CD4-positive, alpha-beta memory T cell (primary cell): Measurements from ENCODE around the gene TPI1. TPM values are rescaled to one million over a fixed set of nuclear protein-coding genes. Genes with fewer than 3 reads are reported as not detected.
"Not testable (repeated sequence)": the region's sequence is repeated elsewhere in the genome, so short reads cannot be mapped to it uniquely, and the experiment has no call there.

Source experiments
- CTCF ChIA-PET: fragments of 350-600 bp; sonication (Branson Sonifier 250); formaldehyde crosslinking; loops from one replicate; lab custom pipeline; 2021; ENCODE audit warnings: inconsistent platforms; ENCODE audit not compliant: partially characterized antibody; lab: Charles Lee
- POLR2A ChIA-PET: fragments of 350-600 bp; sonication (Branson Sonifier 250); formaldehyde crosslinking; loops from one replicate; lab custom pipeline; 2021; ENCODE audit not compliant: partially characterized antibody; lab: Charles Lee
- DNase-seq, 5 donors: peaks; one replicate each; pipeline versions ENCODE4 v3.0.0 to v3.0.0-alpha.2; 2020 to 2022; ENCODE audit warnings: mixed read lengths in 1 of 5
- H3K27ac ChIP-seq: one replicate; pipeline ENCODE4 v1.7.0; 2013; ENCODE audit warnings: low read depth, low read length
- H3K27me3 ChIP-seq: 2 replicates; pipeline ENCODE4 v1.7.0; 2013; ENCODE audit warnings: mild to moderate bottlenecking, low read length, moderate library complexity; ENCODE audit not compliant: insufficient read depth
- H3K36me3 ChIP-seq: 2 replicates; pipeline ENCODE4 v1.7.0; 2013; ENCODE audit warnings: mild to moderate bottlenecking, low read length, moderate library complexity; ENCODE audit not compliant: insufficient read depth
- H3K4me1 ChIP-seq: 2 replicates; pipeline ENCODE4 v1.7.0; 2013; ENCODE audit warnings: mild to moderate bottlenecking, low read length, moderate library complexity; ENCODE audit not compliant: insufficient read depth
- H3K4me3 ChIP-seq, 2 donors: one replicate each; pipeline ENCODE4 v1.7.0; 2013; ENCODE audit warnings: low read length in 2 of 2, mild to moderate bottlenecking in 1 of 2
- H3K9me3 ChIP-seq, 2 donors: one replicate each; pipeline ENCODE4 v1.7.0; 2013; ENCODE audit warnings: low read length in 2 of 2, control low read depth in 1 of 2; ENCODE audit not compliant: control insufficient read depth in 1 of 2
- H3K27ac Mint-ChIP-seq, 7 donors: one replicate each; pipeline ENCODE4 v1.8.0; 2020 to 2021; ENCODE audit warnings: mixed read lengths in 7 of 7, mild to moderate bottlenecking in 6 of 7, inconsistent platforms in 3 of 7, moderate library complexity in 3 of 7
- H3K27me3 Mint-ChIP-seq, 2 donors: one replicate each; pipeline ENCODE4 v1.8.0; 2020 to 2021; ENCODE audit warnings: mixed read lengths in 2 of 2
- H3K36me3 Mint-ChIP-seq, 2 donors: one replicate each; pipeline ENCODE4 v1.8.0; 2020 to 2021; ENCODE audit warnings: mixed read lengths in 2 of 2, inconsistent platforms in 1 of 2, mild to moderate bottlenecking in 1 of 2
- H3K4me1 Mint-ChIP-seq, 4 donors: one replicate each; pipeline ENCODE4 v1.8.0; 2020 to 2021; ENCODE audit warnings: mixed read lengths in 4 of 4, mild to moderate bottlenecking in 1 of 4
- H3K4me3 Mint-ChIP-seq, 8 donors: one replicate each; pipeline ENCODE4 v1.8.0; 2020 to 2021; ENCODE audit warnings: mixed read lengths in 8 of 8, mild to moderate bottlenecking in 7 of 8, moderate library complexity in 6 of 8, inconsistent platforms in 3 of 8
- H3K9me3 Mint-ChIP-seq, 8 donors: one replicate each; pipeline ENCODE4 v1.8.0; 2020 to 2021; ENCODE audit warnings: mixed read lengths in 8 of 8, mild to moderate bottlenecking in 5 of 8, inconsistent platforms in 3 of 8, moderate library complexity in 1 of 8
- intact Hi-C: fragments of 100-400 bp; cut with micrococcal nuclease; formaldehyde crosslinking; loops from one replicate; pipeline ENCODE4 v1.15.1; 2023
- polyA plus RNA-seq, 2 donors: library from polyadenylated mRNA; unstranded; fragments of 300-500 nt; fragmentation: Illumina TruSeq; gene quantifications; one replicate each; pipeline ENCODE4 v1.2.3, GENCODE V29; 2021
- total RNA-seq, 2 experiments: library from RNA; stranded (reverse); gene quantifications; one replicate each; pipeline ENCODE4 v1.2.3, GENCODE V29; 2021

Gene TPI1
- total and polyA plus RNA-seq, 4 experiments from 2014 or later = 155 to 777 (median 368) TPM

DNA sequence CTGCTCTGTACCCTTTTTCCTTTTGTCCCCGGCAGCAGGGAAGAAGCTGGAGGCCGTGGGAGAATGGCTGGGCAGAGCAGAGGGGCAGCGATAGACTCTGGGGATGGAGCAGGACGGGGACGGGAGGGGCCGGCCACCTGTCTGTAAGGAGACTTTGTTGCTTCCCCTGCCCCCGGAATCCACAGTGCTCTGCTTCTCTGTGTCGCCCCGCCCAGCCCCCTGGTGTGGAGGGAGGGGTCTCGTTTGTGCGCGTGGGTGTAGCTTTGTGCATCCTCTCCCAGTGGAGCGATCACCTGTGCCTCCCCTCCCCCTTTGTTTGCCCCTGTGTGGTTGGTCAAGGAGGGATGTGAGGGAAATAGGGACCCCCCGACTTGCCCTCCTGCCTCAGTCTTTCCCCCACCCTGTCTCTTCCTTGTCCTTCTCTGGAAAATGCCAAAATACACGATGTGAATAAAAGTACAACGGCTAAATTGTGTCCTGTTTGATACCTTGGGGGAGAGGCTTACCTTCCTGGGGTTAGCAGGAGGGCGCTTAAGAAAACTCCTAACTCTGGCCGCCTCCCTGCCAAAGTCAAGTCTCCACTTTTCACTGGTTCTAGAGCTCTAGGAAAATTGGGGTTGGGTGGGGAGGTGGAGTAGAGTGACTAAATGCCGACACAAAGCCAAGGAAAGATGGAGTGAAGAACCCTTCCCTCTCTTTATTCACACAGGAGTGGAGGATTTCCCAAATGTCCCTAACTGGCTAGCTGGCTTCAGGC, 990 bp upstream of the TPI1 start:
- Histone ChIP-seq H3K36me3 (peaks cover 37% of the 10 kb centered on the region), H3K27me3 (no peaks in the 10 kb centered on the region), H3K4me1 (peaks cover 41% of the 10 kb centered on the region), H3K9me3 (no peaks in the 10 kb centered on the region), H3K4me3 (peak overlapping the region in 1 of 2 donors; percentile 67), H3K27ac (peak overlapping the region; percentile 69)
- H3K9me3 Mint-ChIP-seq = no peaks in the 10 kb centered on the region
- POLR2A ChIA-PET = interaction anchor here (0.5 to 11.0 kb wide), 20 partner anchors 12 to 286 kb away, joined by 3 to 270 read pairs (median 4); partner anchors contain the start of genes C12orf57, C1RL, CD4 and CDCA3
- CTCF ChIA-PET = interaction anchor here (1.0 to 9.2 kb wide), 9 partner anchors 12 to 260 kb away, joined by 3 to 151 read pairs (median 6); partner anchors contain the start of genes C12orf57, C1RL, CDCA3 and RNU7-1
- peak overlapping the region; percentile 86 to 96 (median 92) for H3K4me3 Mint-ChIP-seq
- no peak for DNase-seq
- H3K36me3 Mint-ChIP-seq = peaks cover 30 to 70% of the 10 kb centered on the region in 2 donors
- peaks cover 25 to 45% (median 38%) of the 10 kb centered on the region in 4 donors for H3K4me1 Mint-ChIP-seq
- intact Hi-C loops = no loop called here
- H3K27me3 Mint-ChIP-seq = no peaks in the 10 kb centered on the region
- peak overlapping the region in 6 of 7 donors; percentile 57 to 93 (median 87) for H3K27ac Mint-ChIP-seq

DNA sequence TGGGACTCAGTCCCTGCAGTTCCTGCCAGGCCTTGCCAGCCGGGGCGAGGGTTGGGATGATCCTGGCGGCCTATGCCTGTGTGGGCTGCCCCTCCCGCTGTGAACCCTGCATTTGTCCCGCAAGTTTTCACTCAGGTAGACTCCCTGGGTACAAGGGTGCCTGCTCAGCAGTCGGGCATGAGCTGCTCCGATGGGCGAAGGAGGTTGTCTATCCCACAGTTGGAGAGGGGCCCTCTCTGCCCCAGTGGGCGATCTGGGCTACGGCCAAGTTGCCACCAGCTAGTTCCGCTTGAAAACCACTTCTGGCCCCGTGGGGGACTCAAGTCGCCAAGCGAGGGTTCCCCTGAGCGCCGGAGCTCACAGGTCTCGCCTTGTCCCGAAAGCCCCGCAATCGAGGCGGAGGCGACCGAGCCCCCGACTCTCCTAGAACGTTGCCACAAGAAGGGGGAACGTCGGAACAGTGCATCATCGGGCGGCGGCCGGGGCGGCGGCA, 365 bp upstream of the TPI1 start:
- CTCF ChIA-PET = interaction anchor here (1.0 to 9.2 kb wide), 8 partner anchors 14 to 259 kb away, joined by 3 to 151 read pairs (median 6); partner anchors contain the start of genes C12orf57, C1RL, CDCA3 and RNU7-1
- Mint-ChIP-seq H3K4me1 (peaks cover 30 to 52% (median 43%) of the 10 kb centered on the region in 4 donors), H3K4me3 (peak overlapping the region; percentile 86 to 96 (median 92)), H3K27ac (peak overlapping the region; percentile 82 to 94 (median 91)), H3K9me3 (no peaks in the 10 kb centered on the region), H3K27me3 (no peaks in the 10 kb centered on the region), H3K36me3 (peaks cover 24 to 70% of the 10 kb centered on the region in 2 donors)
- intact Hi-C loops = loop anchor here (1.0 kb wide), 3 partner anchors 15 to 103 kb away; partner anchors contain the start of genes EMG1, LRRC23, PHB2 and USP5
- peak overlapping the region; percentile 69 for H3K27ac ChIP-seq
- no peaks in the 10 kb centered on the region for H3K27me3 ChIP-seq
- POLR2A ChIA-PET = interaction anchor here (0.5 to 11.0 kb wide), 28 partner anchors 13 to 287 kb away, joined by 3 to 270 read pairs (median 4); partner anchors contain the start of genes C12orf57, C1RL, CD4 and CDCA3
- peaks cover 33% of the 10 kb centered on the region for H3K36me3 ChIP-seq
- H3K9me3 ChIP-seq = no peaks in the 10 kb centered on the region
- DNase-seq = peak in 2 of 5 donors; percentile 17 to 80
- H3K4me3 ChIP-seq = peak overlapping the region; percentile 36 to 67
- H3K4me1 ChIP-seq = peaks cover 48% of the 10 kb centered on the region

DNA sequence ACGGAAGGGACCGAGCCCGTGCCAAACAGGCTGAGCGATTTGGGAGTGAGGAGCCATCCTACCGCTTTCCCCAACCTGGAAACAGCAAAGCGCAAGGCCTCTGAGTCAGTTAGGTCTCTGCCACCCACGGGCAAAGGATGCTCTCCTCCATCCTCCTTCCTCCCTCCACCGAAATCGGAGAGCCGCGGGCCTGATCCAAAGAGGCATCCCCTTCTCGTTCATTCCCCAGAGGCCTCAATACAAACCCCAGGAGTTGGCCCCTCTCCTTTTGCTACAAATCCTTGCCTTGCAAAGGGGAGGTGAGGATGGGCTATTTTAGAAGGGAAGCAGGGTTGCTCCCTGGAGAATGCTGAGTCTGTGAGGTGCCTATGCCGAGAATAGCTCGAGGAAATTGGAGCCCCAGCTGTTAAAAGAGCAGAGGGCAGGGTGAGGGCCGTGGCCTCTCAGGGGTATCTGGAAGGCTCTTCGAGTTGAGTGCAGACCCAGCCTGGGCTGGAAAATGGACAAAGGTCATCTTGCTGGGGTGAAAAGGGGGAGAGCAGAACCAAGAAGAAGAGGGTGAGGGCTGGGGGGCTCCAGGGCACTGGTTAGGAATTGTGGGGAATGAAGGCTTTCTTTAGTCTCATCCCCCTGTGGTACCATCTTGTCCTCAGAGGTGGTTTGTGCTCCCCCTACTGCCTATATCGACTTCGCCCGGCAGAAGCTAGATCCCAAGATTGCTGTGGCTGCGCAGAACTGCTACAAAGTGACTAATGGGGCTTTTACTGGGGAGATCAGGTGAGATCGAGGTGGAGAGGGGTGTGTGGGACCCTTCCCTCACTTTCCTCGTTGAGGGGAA, 1.1 kb downstream of the TPI1 start:
- POLR2A ChIA-PET = interaction anchor here (0.7 to 11.0 kb wide), 26 partner anchors 9 to 240 kb away, joined by 3 to 270 read pairs (median 9); partner anchors contain the start of genes C12orf57, C1RL, CDCA3 and COPS7A
- intact Hi-C loops = loop anchor here (1.0 kb wide), 6 partner anchors 70 to 245 kb away; partner anchors contain the start of genes C12orf57, C1R and LPCAT3
- H3K36me3 Mint-ChIP-seq = peaks cover 17 to 72% of the 10 kb centered on the region in 2 donors

DNA sequence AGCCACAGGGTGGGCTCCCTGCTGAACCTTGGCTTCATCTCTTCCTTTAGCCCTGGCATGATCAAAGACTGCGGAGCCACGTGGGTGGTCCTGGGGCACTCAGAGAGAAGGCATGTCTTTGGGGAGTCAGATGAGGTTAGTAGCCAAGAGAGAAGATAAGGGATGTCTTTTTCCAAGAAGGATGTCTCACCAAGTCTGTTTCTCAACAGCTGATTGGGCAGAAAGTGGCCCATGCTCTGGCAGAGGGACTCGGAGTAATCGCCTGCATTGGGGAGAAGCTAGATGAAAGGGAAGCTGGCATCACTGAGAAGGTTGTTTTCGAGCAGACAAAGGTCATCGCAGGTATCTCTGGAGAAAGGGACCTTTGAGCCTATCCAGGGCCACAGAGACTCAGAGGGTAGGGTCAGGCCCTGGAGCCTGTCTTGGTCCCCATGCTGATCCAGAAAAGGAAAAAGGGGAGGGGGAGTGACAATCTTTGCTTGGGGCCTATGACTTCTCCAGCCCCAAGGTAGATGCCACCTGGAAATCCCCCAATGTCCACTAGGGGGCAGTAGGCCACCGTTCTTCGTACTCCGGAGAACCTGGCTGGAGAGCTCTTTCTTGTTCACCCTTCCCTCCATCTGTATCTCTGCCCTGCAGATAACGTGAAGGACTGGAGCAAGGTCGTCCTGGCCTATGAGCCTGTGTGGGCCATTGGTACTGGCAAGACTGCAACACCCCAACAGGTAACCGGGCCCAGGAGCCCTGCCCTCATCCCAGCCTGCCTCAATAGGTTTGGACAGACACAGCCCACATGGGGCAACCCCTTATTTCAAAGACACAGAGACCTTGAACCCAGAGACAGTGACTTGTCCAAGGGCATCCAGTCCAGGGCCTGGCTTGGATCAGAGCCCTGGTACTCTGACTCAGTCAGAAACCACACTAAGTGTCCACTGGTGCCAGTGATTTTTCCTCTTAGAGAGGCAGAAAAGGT, 2.0 kb downstream of the TPI1 start:
- Histone ChIP-seq H3K27me3 (no peaks in the 10 kb centered on the region), H3K4me1 (peaks cover 57% of the 10 kb centered on the region), H3K36me3 (peaks cover 17% of the 10 kb centered on the region), H3K27ac (peak overlapping the region; percentile 69), H3K9me3 (no peaks in the 10 kb centered on the region), H3K4me3 (peak overlapping the region in 1 of 2 donors; percentile 67)
- H3K36me3 Mint-ChIP-seq = peaks cover 14 to 66% of the 10 kb centered on the region in 2 donors
- H3K9me3 Mint-ChIP-seq = no peaks in the 10 kb centered on the region
- H3K27me3 Mint-ChIP-seq = no peaks in the 10 kb centered on the region
- peak overlapping the region; percentile 90 to 97 (median 91) for H3K27ac Mint-ChIP-seq
- peak; percentile 79 to 85 (median 83) for DNase-seq
- H3K4me1 Mint-ChIP-seq = peaks cover 37 to 70% (median 54%) of the 10 kb centered on the region in 4 donors
- ChIA-PET CTCF (interaction anchor here (0.8 to 9.2 kb wide), 33 partner anchors 8 to 265 kb away, joined by 3 to 151 read pairs (median 5); partner anchors contain the start of genes C12orf57, C1RL, CDCA3 and ENO2), POLR2A (interaction anchor here (0.7 to 11.0 kb wide), 20 partner anchors 15 to 239 kb away, joined by 3 to 270 read pairs (median 8); partner anchors contain the start of genes C12orf57, C1RL, CDCA3 and ENO2)
- intact Hi-C loops = loop anchor here (1.0 kb wide), 5 partner anchors 69 to 244 kb away; partner anchors contain the start of genes C12orf57 and C1R
- peak overlapping the region; percentile 88 to 93 (median 90) for H3K4me3 Mint-ChIP-seq

More for the DNA sequence above, 1.1 kb downstream of the TPI1 start:
- Mint-ChIP-seq H3K4me3 (peak overlapping the region; percentile 88 to 93 (median 90)), H3K27ac (peak overlapping the region; percentile 88 to 97 (median 91)), H3K27me3 (no peaks in the 10 kb centered on the region), H3K4me1 (peaks cover 33 to 64% (median 49%) of the 10 kb centered on the region in 4 donors), H3K9me3 (no peaks in the 10 kb centered on the region)
- H3K27me3 ChIP-seq = no peaks in the 10 kb centered on the region
- H3K4me3 ChIP-seq = peak overlapping the region; percentile 20 to 67
- no peak for DNase-seq
- no peaks in the 10 kb centered on the region for H3K9me3 ChIP-seq
- H3K36me3 ChIP-seq = peaks cover 18% of the 10 kb centered on the region
- peak overlapping the region; percentile 69 for H3K27ac ChIP-seq
- CTCF ChIA-PET = interaction anchor here (0.6 to 9.2 kb wide), 20 partner anchors 16 to 242 kb away, joined by 3 to 151 read pairs (median 7); partner anchors contain the start of genes C12orf57, C1RL, CDCA3 and LRRC23
- H3K4me1 ChIP-seq = peaks cover 51% of the 10 kb centered on the region

DNA sequence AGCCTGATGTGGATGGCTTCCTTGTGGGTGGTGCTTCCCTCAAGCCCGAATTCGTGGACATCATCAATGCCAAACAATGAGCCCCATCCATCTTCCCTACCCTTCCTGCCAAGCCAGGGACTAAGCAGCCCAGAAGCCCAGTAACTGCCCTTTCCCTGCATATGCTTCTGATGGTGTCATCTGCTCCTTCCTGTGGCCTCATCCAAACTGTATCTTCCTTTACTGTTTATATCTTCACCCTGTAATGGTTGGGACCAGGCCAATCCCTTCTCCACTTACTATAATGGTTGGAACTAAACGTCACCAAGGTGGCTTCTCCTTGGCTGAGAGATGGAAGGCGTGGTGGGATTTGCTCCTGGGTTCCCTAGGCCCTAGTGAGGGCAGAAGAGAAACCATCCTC, 3.0 kb downstream of the TPI1 start:
- peak overlapping the region; percentile 42 for H3K27ac ChIP-seq
- peaks cover 7 to 58% of the 10 kb centered on the region in 2 donors for H3K36me3 Mint-ChIP-seq
- H3K27ac Mint-ChIP-seq = peak overlapping the region in 6 of 7 donors; percentile 35 to 92 (median 72)
- peaks cover 17% of the 10 kb centered on the region for H3K36me3 ChIP-seq
- peaks cover 57% of the 10 kb centered on the region for H3K4me1 ChIP-seq
- H3K4me3 ChIP-seq, intact Hi-C loops, H3K27me3 ChIP-seq, DNase-seq, H3K9me3 ChIP-seq, H3K9me3 Mint-ChIP-seq, H3K27me3 Mint-ChIP-seq: not testable (repeated sequence)
- ChIA-PET POLR2A (interaction anchor here (0.6 to 11.0 kb wide), 10 partner anchors 16 to 181 kb away, joined by 3 to 270 read pairs (median 16); partner anchors contain the start of genes C12orf57, CDCA3, ENO2 and RNU7-1), CTCF (interaction anchor here (0.6 to 9.2 kb wide), 22 partner anchors 8 to 266 kb away, joined by 3 to 151 read pairs (median 7); partner anchors contain the start of genes C12orf57, C1RL, CDCA3 and LRRC23)
- H3K4me3 Mint-ChIP-seq = peak overlapping the region in 2 of 8 donors; percentile 54 to 71
- peaks cover 38 to 77% (median 58%) of the 10 kb centered on the region in 4 donors for H3K4me1 Mint-ChIP-seq
